Natural killer cell (primary cell): ENCODE data around the gene DHRS7B. TPM values are rescaled to one million over a fixed set of nuclear protein-coding genes. Genes with fewer than 3 reads are reported as not detected.

Experiments
- ATAC-seq, 3 donors: fragments of 150-1000 bp in 2 of 3; fragments of 200-7000 bp in 1 of 3; cut with Tn5 transposase; 1 replicate in 1 of 3; 2 replicates in 2 of 3; pipeline ENCODE4 v1.10.0; 2021; ENCODE audit warnings: mild to moderate bottlenecking in 2 of 3, moderate library complexity in 2 of 3
- DNase-seq, 2 donors: peaks; one replicate each; pipeline versions ENCODE4 v3.0.0 to v3.0.0-alpha.2; 2013 to 2021; ENCODE audit warnings: mixed read lengths in 1 of 2
- H3K27ac ChIP-seq: one replicate; pipeline ENCODE4 v1.5.1; 2013; ENCODE audit warnings: mild to moderate bottlenecking, low read length
- H3K27me3 ChIP-seq: one replicate; pipeline ENCODE4 v1.6.1; 2013; ENCODE audit warnings: low read length; ENCODE audit not compliant: control insufficient read depth, insufficient read depth
- H3K36me3 ChIP-seq: one replicate; pipeline ENCODE4 v1.6.1; 2013; ENCODE audit warnings: low read length; ENCODE audit not compliant: control insufficient read depth, insufficient read depth
- H3K4me1 ChIP-seq: one replicate; pipeline ENCODE4 v1.6.1; 2013; ENCODE audit warnings: low read length; ENCODE audit not compliant: control insufficient read depth, insufficient read depth
- H3K4me3 ChIP-seq: one replicate; pipeline ENCODE4 v1.5.1; 2013; ENCODE audit warnings: low read length
- H3K9me3 ChIP-seq: one replicate; pipeline ENCODE4 v1.6.1; 2013; ENCODE audit warnings: low read length; ENCODE audit not compliant: control insufficient read depth, insufficient read depth
- H3K27ac Mint-ChIP-seq, 2 donors: one replicate each; pipeline ENCODE4 v1.8.0; 2022; ENCODE audit warnings: mild to moderate bottlenecking in 2 of 2, mixed read lengths in 2 of 2, moderate library complexity in 1 of 2
- H3K27me3 Mint-ChIP-seq, 2 donors: one replicate each; pipeline ENCODE4 v1.8.0; 2022; ENCODE audit warnings: low read depth in 2 of 2, mixed read lengths in 2 of 2
- H3K36me3 Mint-ChIP-seq: one replicate; pipeline ENCODE4 v1.8.0; 2022; ENCODE audit warnings: mixed read lengths
- H3K4me1 Mint-ChIP-seq, 2 donors: one replicate each; pipeline ENCODE4 v1.8.0; 2022; ENCODE audit warnings: mixed read lengths in 2 of 2
- H3K4me3 Mint-ChIP-seq: one replicate; pipeline ENCODE4 v1.8.0; 2022; ENCODE audit warnings: mild to moderate bottlenecking, moderate library complexity, mixed read lengths
- H3K9me3 Mint-ChIP-seq, 2 donors: one replicate each; pipeline ENCODE4 v1.8.0; 2022; ENCODE audit warnings: mixed read lengths in 2 of 2
- CTCF ChIP-seq: fragments of 200-600 bp; IDR thresholded peaks from one replicate; pipeline ENCODE4 v1.8.0; 2022; ENCODE audit warnings: antibody characterized with exemption
- WGBS: methylation state at CpG from one replicate; pipeline ENCODE4 v1.1.7; 2013; ENCODE audit warnings: missing lambda C conversion rate; ENCODE audit not compliant: insufficient coverage; 5-methylcytosine and 5-hydroxymethylcytosine counted together
- intact Hi-C: fragments of 100-400 bp; cut with micrococcal nuclease; formaldehyde crosslinking; loops from one replicate; pipeline ENCODE4 v1.14.2; 2022
- total RNA-seq, 4 donors: library from RNA; stranded (reverse); fragments of 120-200 nt in 1 of 4; gene quantifications; one replicate each; pipeline versions ENCODE4 v1.2.3 to v1.2.4, GENCODE V29; 2013 to 2022

DHRS7B gene
- total RNA-seq, 3 donors from 2014 or later (not counting 1 experiment from before 2014, with no cell fraction given): 10.3 to 13.4 (median 11.5) TPM

DNA sequence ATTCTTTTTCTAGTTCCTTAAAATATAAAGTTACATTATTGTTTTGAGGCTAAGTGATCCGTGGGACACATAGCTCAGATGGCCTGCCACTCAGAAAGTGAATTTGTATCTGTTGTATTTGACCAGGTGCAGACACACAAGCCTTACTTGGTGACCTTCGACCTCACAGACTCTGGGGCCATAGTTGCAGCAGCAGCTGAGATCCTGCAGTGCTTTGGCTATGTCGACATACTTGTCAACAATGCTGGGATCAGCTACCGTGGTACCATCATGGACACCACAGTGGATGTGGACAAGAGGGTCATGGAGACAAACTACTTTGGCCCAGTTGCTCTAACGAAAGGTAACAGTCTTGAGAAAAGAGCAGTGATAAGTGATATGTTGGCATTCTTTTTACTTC lies 56.7 kb downstream of the DHRS7B start:
- WGBS: 79% methylated on average over 4 of the region's 5 CpGs
- intact Hi-C loops: no loop called here
- no peak for TF ChIP-seq CTCF

DNA sequence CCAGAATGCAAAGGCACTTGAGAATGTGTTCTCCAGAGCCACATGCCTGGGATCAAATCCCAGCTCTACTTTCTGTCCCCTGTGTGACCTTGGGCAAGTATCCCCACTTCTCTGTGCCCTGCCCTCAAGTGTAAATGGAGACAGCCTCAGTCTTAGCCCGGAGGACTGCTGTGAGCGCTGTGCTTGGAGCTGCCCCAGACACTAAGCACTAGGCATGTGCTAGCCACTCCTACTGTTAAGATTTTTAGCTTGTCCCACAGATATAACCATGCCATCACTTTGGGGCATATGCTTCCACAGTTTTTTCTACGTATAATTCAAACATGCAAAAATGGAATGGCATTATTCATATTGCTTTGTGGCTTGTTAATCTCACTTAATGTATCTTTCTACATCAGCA lies 57.8 kb downstream of the DHRS7B start:
- Mint-ChIP-seq H3K9me3 (no peaks in the 10 kb centered on the region), H3K4me1 (peaks cover 0 to 6% of the 10 kb centered on the region in 2 donors), H3K4me3 (no peak overlapping the region), H3K27me3 (no peaks in the 10 kb centered on the region), H3K36me3 (peaks cover 16% of the 10 kb centered on the region), H3K27ac (no peak overlapping the region)
- H3K36me3 ChIP-seq: peaks cover 20% of the 10 kb centered on the region
- no peaks in the 10 kb centered on the region for H3K9me3 ChIP-seq
- ATAC-seq: no peak
- DNase-seq: no peak
- H3K27ac ChIP-seq: no peak overlapping the region
- H3K27me3 ChIP-seq: no peaks in the 10 kb centered on the region
- no peaks in the 10 kb centered on the region for H3K4me1 ChIP-seq
- 98% methylated on average over 2 of the region's 3 CpGs for WGBS
- no peak for TF ChIP-seq CTCF
- no peak overlapping the region for H3K4me3 ChIP-seq
- intact Hi-C loops: no loop called here

More for the DNA sequence above, 56.7 kb downstream of the DHRS7B start:
- H3K27me3 Mint-ChIP-seq: no peaks in the 10 kb centered on the region
- no peaks in the 10 kb centered on the region for H3K9me3 ChIP-seq
- no peaks in the 10 kb centered on the region for H3K4me1 ChIP-seq
- DNase-seq: no peak
- no peak overlapping the region for H3K4me3 ChIP-seq
- no peak for ATAC-seq
- no peaks in the 10 kb centered on the region for H3K27me3 ChIP-seq
- H3K4me3 Mint-ChIP-seq: no peak overlapping the region
- H3K36me3 Mint-ChIP-seq: peaks cover 16% of the 10 kb centered on the region
- H3K27ac Mint-ChIP-seq: no peak overlapping the region
- H3K4me1 Mint-ChIP-seq: peaks cover 0 to 6% of the 10 kb centered on the region in 2 donors
- no peaks in the 10 kb centered on the region for H3K9me3 Mint-ChIP-seq
- H3K27ac ChIP-seq: no peak overlapping the region
- H3K36me3 ChIP-seq: peaks cover 15% of the 10 kb centered on the region

DNA sequence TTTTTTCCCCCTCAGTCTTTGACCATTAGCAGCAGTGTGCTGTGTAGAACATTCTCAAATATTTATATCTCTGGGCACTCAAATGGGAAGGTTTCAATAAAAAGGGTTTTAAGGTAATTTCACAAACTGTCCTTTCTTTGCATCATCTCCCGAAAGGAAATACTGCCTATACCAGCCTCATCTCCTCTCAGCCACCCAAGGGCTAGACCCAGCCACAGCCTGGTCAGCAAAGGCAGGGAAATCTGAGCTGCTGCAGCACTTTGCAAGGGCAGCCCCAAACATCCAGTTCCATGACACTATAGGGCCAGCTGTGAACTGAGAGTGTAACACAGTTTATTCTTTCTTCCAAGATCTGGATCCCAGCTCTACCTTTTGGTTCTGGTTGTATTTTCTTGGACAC lies 58.3 kb downstream of the DHRS7B start:
- peaks cover 16% of the 10 kb centered on the region for H3K36me3 Mint-ChIP-seq
- Histone ChIP-seq H3K27me3 (no peaks in the 10 kb centered on the region), H3K4me1 (no peaks in the 10 kb centered on the region), H3K36me3 (peaks cover 22% of the 10 kb centered on the region), H3K27ac (no peak overlapping the region), H3K4me3 (no peak overlapping the region), H3K9me3 (no peaks in the 10 kb centered on the region)
- no peak for DNase-seq
- no peaks in the 10 kb centered on the region for H3K27me3 Mint-ChIP-seq
- no peak overlapping the region for H3K4me3 Mint-ChIP-seq
- no peak overlapping the region for H3K27ac Mint-ChIP-seq
- H3K9me3 Mint-ChIP-seq: no peaks in the 10 kb centered on the region
- no peak for TF ChIP-seq CTCF
- ATAC-seq: no peak
- intact Hi-C loops: no loop called here
- H3K4me1 Mint-ChIP-seq: peaks cover 0 to 6% of the 10 kb centered on the region in 2 donors
- 86% methylated on average over 1 of the region's 1 CpG for WGBS

- Histone ChIP-seq H3K27ac (no peak overlapping the region), H3K27me3 (no peaks in the 10 kb centered on the region), H3K36me3 (peaks cover 30% of the 10 kb centered on the region), H3K4me1 (no peaks in the 10 kb centered on the region), H3K9me3 (no peaks in the 10 kb centered on the region), H3K4me3 (no peak overlapping the region)
- 92% methylated on average over 5 of the region's 6 CpGs for WGBS
- Mint-ChIP-seq H3K4me1 (peaks cover 0 to 6% of the 10 kb centered on the region in 2 donors), H3K9me3 (no peaks in the 10 kb centered on the region), H3K27ac (peak overlapping the region; percentile 3 to 25), H3K27me3 (no peaks in the 10 kb centered on the region), H3K36me3 (peaks cover 16% of the 10 kb centered on the region), H3K4me3 (no peak overlapping the region)
- DNase-seq: no peak
- TF ChIP-seq CTCF: no peak
- intact Hi-C loops: no loop called here
- ATAC-seq: no peak
Measured at GRCh38 chr17:21186399-21187187, 59.8 kb downstream of the DHRS7B start.
